Liver (tissue), 9 donors: Measurements from ENCODE around the gene DNM3. TPM values are rescaled to one million over a fixed set of nuclear protein-coding genes. Genes with fewer than 3 reads are reported as not detected.

Source experiments
- DNase-seq: peaks from one replicate; pipeline ENCODE4 v3.0.0-alpha.2; 2017; ENCODE audit warnings: low spot score
- H3K27ac ChIP-seq, 2 donors: one replicate each; pipeline ENCODE4 v1.7.0; 2013; ENCODE audit warnings: inconsistent platforms in 2 of 2, low read length in 2 of 2, control low read depth in 1 of 2, low read depth in 1 of 2, mild to moderate bottlenecking in 1 of 2
- H3K27me3 ChIP-seq, 4 donors: one replicate each; pipeline versions ENCODE4 v1.6.1 to v1.7.0; 2013; ENCODE audit warnings: low read length in 3 of 4, inconsistent platforms in 1 of 4, mild to moderate bottlenecking in 1 of 4, moderate library complexity in 1 of 4; ENCODE audit not compliant: control insufficient read depth in 4 of 4, insufficient read depth in 4 of 4
- H3K36me3 ChIP-seq, 4 donors: one replicate each; pipeline versions ENCODE4 v1.6.1 to v1.7.0; 2013; ENCODE audit warnings: low read length in 3 of 4, mild to moderate bottlenecking in 3 of 4, low read depth in 1 of 4, moderate library complexity in 1 of 4; ENCODE audit not compliant: control insufficient read depth in 4 of 4, insufficient read depth in 3 of 4
- H3K4me1 ChIP-seq, 4 donors: one replicate each; pipeline versions ENCODE4 v1.6.1 to v1.7.0; 2013; ENCODE audit warnings: low read length in 3 of 4, mild to moderate bottlenecking in 3 of 4, moderate library complexity in 1 of 4; ENCODE audit not compliant: control insufficient read depth in 4 of 4, insufficient read depth in 4 of 4
- H3K4me3 ChIP-seq, 3 donors: one replicate each; pipeline versions ENCODE4 v1.6.1 to v1.7.0; 2013; ENCODE audit warnings: low read length in 3 of 3, control low read depth in 1 of 3, low read depth in 1 of 3, mild to moderate bottlenecking in 1 of 3
- H3K9ac ChIP-seq, 2 donors: one replicate each; pipeline ENCODE4 v1.7.0; 2013; ENCODE audit warnings: low read length in 2 of 2, mild to moderate bottlenecking in 2 of 2, moderate library complexity in 2 of 2, control low read depth in 1 of 2, low read depth in 1 of 2
- H3K9me3 ChIP-seq, 4 donors: one replicate each; pipeline versions ENCODE4 v1.6.1 to v1.7.0; 2013; ENCODE audit warnings: low read length in 3 of 4; ENCODE audit not compliant: control insufficient read depth in 4 of 4
- ATF3 ChIP-seq: IDR thresholded peaks from 2 replicates; pipeline ENCODE4 v1.6.1; 2016; ENCODE audit warnings: antibody characterized with exemption
- CTCF ChIP-seq: fragments of 150-350 bp; IDR thresholded peaks from 2 replicates; pipeline ENCODE4 v1.5.1; 2017; ENCODE audit warnings: improper control_type of control experiment, low read depth, low read length; ENCODE audit not compliant: missing input control
- EGR1 ChIP-seq, 2 donors: IDR thresholded peaks; 2 replicates each; pipeline ENCODE4 v1.6.1; 2016 to 2018; ENCODE audit warnings: antibody characterized with exemption in 2 of 2, low read depth in 2 of 2
- FOXA1 ChIP-seq: IDR thresholded peaks from 2 replicates; pipeline ENCODE4 v1.6.1; 2016; ENCODE audit warnings: antibody characterized with exemption
- FOXA2 ChIP-seq: IDR thresholded peaks from 2 replicates; pipeline ENCODE4 v1.6.1; 2016; ENCODE audit warnings: antibody characterized with exemption
- GABPA ChIP-seq, 2 donors: IDR thresholded peaks in 1 of 2; conservative IDR thresholded peaks in 1 of 2; 2 replicates each; pipeline ENCODE4 v1.6.1; 2016; ENCODE audit warnings: antibody characterized with exemption in 2 of 2, mild to moderate bottlenecking in 1 of 2, moderate library complexity in 1 of 2
- HNF4A ChIP-seq, 2 donors: conservative IDR thresholded peaks; 2 replicates each; pipeline ENCODE4 v1.6.1; 2016; ENCODE audit warnings: antibody characterized with exemption in 2 of 2, mild to moderate bottlenecking in 2 of 2
- HNF4G ChIP-seq: IDR thresholded peaks from 2 replicates; pipeline ENCODE4 v1.6.1; 2016; ENCODE audit warnings: antibody characterized with exemption
- JUND ChIP-seq, 2 donors: IDR thresholded peaks; 2 replicates each; pipeline ENCODE4 v1.6.1; 2016; ENCODE audit warnings: antibody characterized with exemption in 2 of 2
- NR2F2 ChIP-seq: IDR thresholded peaks from 2 replicates; pipeline ENCODE4 v1.6.1; 2016; ENCODE audit warnings: antibody characterized with exemption
- RAD21 ChIP-seq, 2 donors: IDR thresholded peaks; 2 replicates each; pipeline ENCODE4 v1.6.1; 2016; ENCODE audit warnings: antibody characterized with exemption in 2 of 2, mild to moderate bottlenecking in 2 of 2
- REST ChIP-seq: IDR thresholded peaks from 2 replicates; pipeline ENCODE4 v1.6.1; 2016; ENCODE audit warnings: antibody characterized with exemption, mild to moderate bottlenecking
- RXRA ChIP-seq, 2 donors: IDR thresholded peaks; 2 replicates each; pipeline ENCODE4 v1.6.1; 2017 to 2018; ENCODE audit warnings: antibody characterized with exemption in 2 of 2, mild to moderate bottlenecking in 1 of 2
- SP1 ChIP-seq: IDR thresholded peaks from 2 replicates; pipeline ENCODE4 v1.6.1; 2018; ENCODE audit warnings: antibody characterized with exemption, mild to moderate bottlenecking
- TAF1 ChIP-seq: conservative IDR thresholded peaks from 2 replicates; pipeline ENCODE4 v1.6.1; 2016; ENCODE audit warnings: antibody characterized with exemption, mild to moderate bottlenecking
- YY1 ChIP-seq: IDR thresholded peaks from 2 replicates; pipeline ENCODE4 v1.6.1; 2016; ENCODE audit warnings: antibody characterized with exemption, mild to moderate bottlenecking
- ZBTB33 ChIP-seq: IDR thresholded peaks from 2 replicates; pipeline ENCODE4 v1.6.1; 2016; ENCODE audit warnings: antibody characterized with exemption
- WGBS: extraction: QIAGEN DNeasy Blood & Tissue Kit; methylation state at CpG from one replicate; pipeline ENCODE4 v1.1.7; 2013; 5-methylcytosine and 5-hydroxymethylcytosine counted together
- polyA plus RNA-seq, 2 donors: library from polyadenylated mRNA; stranded (reverse) in 1 of 2; unstranded in 1 of 2; fragments of 200-250 nt in 1 of 2; fragments of >200 nt in 1 of 2; fragmentation: Nextera tagmentation in 1 of 2; extraction: Ambion mirVana in 1 of 2; gene quantifications; one replicate each; pipeline versions ENCODE4 v1.2.1 to v1.2.3, GENCODE V29; 2013 to 2015
- total RNA-seq, 2 donors: library from RNA; depleted of rRNA; stranded (reverse); fragments of >200 nt; gene quantifications; one replicate each; pipeline ENCODE4 v1.2.3, GENCODE V29; 2014
- donor health status: healthy.
- donor health status: healthy.
- donor health status: healthy.
- donor health status: healthy.
- donor health status: healthy.

DNM3 gene
- total and polyA plus RNA-seq, 4 donors = 0.08 to 3.2 (median 1.0) TPM

- H3K9ac ChIP-seq = no peak overlapping the region
- no peaks in the 10 kb centered on the region for H3K4me1 ChIP-seq
- no peak overlapping the region for H3K27ac ChIP-seq
- no peak overlapping the region for H3K4me3 ChIP-seq
- no peak for DNase-seq
- TF ChIP-seq EGR1 (IDR thresholded peaks at IDR 0.05; ENCODE audit: low read depth in 2 of 2) = no peak
- no peak for TF ChIP-seq GABPA (IDR thresholded peaks at IDR 0.05 in 1 of 2, conservative IDR thresholded peaks at IDR 0.05 in 1 of 2)
- no peak for TF ChIP-seq CTCF
- no peak for TF ChIP-seq NR2F2
- TF ChIP-seq REST = no peak
- no peak for TF ChIP-seq ATF3
- TF ChIP-seq YY1 = no peak
- TF ChIP-seq HNF4G = no peak
- no peak for TF ChIP-seq TAF1
- TF ChIP-seq ZBTB33 = no peak
- H3K9me3 ChIP-seq = no peaks in the 10 kb centered on the region
- no peaks in the 10 kb centered on the region for H3K36me3 ChIP-seq
- 47% methylated on average over 2 of the region's 2 CpGs for WGBS
- H3K27me3 ChIP-seq = no peaks in the 10 kb centered on the region
These were observed 435.0 kb downstream of the DNM3 start for GRCh38 chr1:172276120-172276818.

GRCh38 chr1:172277275-172277674, 436.0 kb downstream of the DNM3 start:
- no peak overlapping the region for H3K9ac ChIP-seq
- H3K27me3 ChIP-seq = no peaks in the 10 kb centered on the region
- H3K36me3 ChIP-seq = no peaks in the 10 kb centered on the region
- H3K4me1 ChIP-seq = no peaks in the 10 kb centered on the region
- H3K4me3 ChIP-seq = no peak overlapping the region
- no peaks in the 10 kb centered on the region for H3K9me3 ChIP-seq
- H3K27ac ChIP-seq = no peak overlapping the region
- 92% methylated on average over 1 of the region's 1 CpG for WGBS
- DNase-seq = no peak
- no peak for TF ChIP-seq NR2F2
- no peak for TF ChIP-seq HNF4G
- no peak for TF ChIP-seq CTCF
- no peak for TF ChIP-seq GABPA (IDR thresholded peaks at IDR 0.05 in 1 of 2, conservative IDR thresholded peaks at IDR 0.05 in 1 of 2)
- TF ChIP-seq YY1 = no peak
- TF ChIP-seq SP1 = no peak
- TF ChIP-seq HNF4A (conservative IDR thresholded peaks at IDR 0.05) = no peak
- no peak for TF ChIP-seq RAD21 (IDR thresholded peaks at IDR 0.05)
- no peak for TF ChIP-seq EGR1 (IDR thresholded peaks at IDR 0.05; ENCODE audit: low read depth in 2 of 2)
- no peak for TF ChIP-seq RXRA (IDR thresholded peaks at IDR 0.05)
- no peak for TF ChIP-seq FOXA1
- TF ChIP-seq FOXA2 = no peak
- TF ChIP-seq ZBTB33 = no peak
- no peak for TF ChIP-seq ATF3
- TF ChIP-seq JUND (IDR thresholded peaks at IDR 0.05) = no peak
- no peak for TF ChIP-seq TAF1
